Measurements from ENCODE around the gene CCDC192.
"Not testable (repeated sequence)": the region's sequence is repeated elsewhere in the genome, so short reads cannot be mapped to it uniquely, and the experiment has no call there.

CCDC192 gene

DNA sequence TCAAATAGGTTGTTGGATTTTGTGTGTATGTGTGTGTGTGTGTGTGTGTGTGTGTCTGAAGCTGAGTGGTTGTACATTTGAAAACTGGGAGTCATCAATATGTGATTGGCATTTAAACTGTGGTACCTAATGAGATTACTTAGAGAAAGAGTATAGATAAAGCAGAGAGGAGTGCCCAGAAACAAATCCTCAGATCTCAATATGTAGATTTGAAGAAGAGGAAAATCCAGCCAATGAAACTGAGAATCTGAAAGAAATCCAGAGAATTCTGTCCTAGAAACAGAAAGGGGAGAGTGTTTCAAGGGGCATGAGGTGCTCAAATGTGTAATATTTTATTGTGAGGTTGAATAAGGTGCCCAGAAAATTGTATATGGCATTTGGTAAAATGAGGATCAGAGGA lies 66.2 kb downstream of the CCDC192 start:
- no peak for DNase-seq

DNA sequence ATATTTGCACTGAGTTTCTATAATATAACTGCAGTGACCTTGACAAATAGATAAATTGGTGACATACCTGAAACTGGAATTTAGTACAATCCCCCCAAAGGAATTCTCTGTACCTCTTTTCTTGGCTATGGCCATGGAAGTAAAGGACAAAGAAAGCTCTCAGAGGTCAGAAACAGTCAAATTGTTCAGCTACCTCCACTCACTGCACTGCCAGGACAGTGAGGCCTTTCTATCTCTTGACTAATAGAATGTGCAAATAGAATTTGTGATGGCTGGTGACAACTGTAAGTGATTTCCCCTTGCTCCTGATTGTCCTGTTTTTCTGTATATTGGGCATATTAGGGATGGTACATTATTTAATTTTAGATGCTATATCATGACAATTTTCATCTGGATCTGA lies 67.1 kb downstream of the CCDC192 start:
- DNase-seq, result no peak

DNA sequence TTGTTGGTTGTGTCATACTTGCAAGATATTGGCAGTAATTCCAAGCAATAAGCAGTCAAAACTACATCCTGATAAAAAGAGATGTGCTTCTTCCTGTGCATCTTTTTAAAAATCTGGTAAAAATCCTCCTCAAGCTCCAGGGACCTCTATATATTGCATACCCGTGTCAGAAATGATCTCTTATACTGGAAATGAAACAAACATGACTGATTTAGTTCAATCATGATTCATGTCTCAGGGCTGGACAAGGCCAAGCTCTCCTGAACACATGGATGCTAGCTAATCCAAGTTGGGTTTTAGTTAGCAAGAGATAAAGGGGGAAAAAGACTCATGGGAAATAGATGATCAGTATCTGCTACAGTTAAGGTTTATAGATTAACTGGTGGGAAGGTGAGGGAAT lies 69.3 kb downstream of the CCDC192 start:
- DNase-seq, result no peak

DNA sequence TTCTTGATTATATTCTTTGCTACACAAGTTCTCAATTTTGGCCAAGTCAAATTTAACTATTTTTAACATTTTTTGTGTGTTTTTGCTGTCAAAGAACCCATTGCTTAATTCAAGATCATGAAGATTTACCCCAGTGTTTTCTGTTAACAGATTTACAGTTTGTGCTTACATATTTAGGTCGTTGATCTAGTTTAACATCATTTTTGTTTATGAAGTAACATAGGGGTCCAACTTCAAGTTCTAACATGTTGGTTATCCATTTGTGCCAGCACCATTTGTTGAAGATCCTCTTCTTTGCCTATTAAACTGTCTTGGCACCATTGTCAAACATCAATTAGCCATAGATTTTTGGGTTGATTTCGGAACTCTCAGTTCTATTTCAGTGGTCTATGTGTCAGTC lies 71.0 kb downstream of the CCDC192 start:
- no peak for DNase-seq

DNA sequence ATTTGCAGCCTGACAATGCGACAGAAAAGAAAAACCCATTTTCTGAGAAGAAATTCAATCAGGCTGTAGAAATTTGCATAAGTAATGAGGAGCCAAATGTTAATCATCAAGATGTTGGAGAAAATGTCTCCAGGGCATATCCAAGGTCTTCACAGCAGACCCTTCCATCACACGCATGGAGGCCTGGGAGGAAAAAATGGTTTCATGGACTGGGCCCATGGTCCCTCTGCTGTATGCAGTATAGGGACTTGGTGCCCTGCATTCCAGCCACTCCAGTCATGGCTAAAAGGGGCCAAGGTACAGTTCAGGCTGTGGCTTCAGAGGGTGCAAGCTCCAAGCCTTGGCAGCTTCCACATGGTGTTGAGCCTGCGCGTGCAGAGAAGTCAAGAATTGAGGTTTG lies 73.3 kb downstream of the CCDC192 start:
- no peak for DNase-seq

DNA sequence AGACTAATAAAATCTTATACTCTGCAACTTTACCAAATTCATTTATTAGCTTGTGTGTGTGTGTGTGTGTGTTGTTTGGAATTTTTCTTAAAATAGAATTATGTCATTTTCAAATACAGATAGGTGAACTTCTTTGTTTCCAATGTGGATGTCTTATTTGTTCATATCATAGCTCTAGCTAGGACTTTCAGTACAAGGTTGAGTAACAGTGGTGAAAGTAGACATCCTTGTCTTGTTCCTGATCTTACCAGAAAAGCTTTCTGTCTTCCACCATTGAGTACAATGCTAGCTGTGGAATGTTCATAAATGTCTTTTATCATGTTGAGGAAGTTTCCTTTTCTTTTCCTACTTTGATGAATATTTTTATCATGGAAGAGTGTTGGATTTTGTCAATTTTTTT lies 74.8 kb downstream of the CCDC192 start:
- no peak for DNase-seq

DNA sequence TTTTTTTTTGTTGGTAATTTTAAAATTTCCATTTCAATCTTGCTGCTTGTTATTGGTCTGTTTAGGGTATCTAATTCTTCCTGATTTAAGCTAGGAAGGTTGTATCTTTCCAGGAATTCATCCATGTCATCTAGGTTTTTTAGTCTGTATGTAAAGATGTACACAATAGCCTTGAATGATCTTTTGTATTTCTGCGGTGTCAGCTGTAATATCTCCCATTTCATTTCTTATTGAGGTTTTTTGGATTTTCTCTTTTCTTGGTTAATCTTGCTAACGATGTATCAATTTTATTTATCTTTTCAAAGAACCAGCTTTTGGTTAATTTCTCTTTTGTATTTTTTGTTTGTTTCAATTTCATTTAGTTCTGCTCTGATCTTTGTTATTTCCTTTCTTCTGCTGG lies 79.3 kb downstream of the CCDC192 start:
- DNase-seq, result not testable (repeated sequence)

DNA sequence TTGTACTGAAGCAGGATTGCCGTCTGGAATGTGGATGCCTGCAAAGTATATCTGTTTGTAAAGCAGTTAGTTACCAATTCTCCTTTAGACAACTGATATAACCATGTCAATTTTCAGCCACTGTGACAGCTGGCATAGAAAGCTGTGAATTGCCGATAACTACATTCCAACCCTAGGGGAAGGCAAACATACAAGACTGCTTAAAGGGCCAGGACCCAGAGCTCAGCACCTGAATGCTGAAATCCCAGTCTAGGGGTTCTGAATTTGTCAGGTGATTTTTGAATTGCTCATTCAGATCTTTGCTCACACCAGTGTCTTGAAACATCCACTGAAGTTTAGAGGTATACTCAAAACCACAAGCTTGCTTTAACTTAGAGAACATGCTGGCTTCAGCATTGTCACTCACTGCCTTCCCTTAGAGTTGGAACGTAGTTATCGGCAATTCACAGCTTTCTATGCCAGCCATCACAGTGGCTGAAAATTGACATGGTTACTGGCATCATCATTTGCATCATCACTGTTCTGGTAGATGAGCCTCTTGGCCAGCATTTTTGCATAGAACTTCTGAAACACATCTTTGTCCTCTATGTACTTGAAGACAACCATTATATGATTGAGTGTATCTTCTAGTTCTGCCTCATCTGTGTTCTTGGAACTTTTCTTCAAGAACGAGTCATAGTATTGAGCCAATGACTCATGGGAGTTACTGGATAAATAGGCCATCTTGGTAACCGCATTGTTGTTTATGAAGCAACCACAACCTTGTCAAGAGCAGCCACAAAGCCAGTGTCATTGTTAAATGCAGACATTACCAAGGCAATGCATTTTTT lies 82.1 kb downstream of the CCDC192 start:
- no peak for DNase-seq

DNA sequence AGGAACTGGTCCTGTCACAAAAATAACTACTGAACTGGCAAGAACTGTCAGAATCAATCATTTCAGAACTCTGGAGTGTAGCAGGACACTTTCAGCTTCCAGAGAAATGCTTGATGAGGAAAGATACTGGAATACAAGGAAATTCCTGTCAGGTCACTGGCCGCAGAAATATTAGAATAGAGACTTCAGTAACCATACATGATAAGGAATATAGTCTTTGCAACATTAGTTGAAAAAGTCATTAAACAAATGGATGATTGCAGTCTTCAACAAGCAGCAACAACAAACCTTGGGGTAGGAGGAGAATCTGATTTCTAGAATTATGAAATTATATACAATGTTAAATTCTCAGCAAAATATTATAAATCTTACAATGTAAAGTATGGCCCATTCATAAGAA lies 88.2 kb downstream of the CCDC192 start:
- DNase-seq, result no peak

DNA sequence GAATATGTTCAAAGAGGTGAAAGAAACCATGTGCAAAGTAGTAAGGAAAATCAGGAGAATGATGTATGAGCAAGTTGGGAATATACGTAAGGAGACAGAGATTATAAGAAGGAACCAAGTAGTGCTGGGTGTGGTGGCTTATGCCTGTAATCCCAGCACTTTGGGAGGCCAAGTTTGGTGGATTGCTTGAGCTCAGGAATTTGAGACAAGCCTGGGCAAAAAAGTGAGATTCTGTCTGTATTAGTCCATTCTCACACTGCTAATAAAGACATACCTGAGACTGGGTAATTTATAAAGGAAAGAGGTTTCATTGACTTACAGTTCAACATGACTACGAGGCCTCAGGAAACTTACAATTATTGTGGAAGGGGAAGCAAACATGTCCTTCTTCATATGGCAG lies 88.7 kb downstream of the CCDC192 start:
- not testable (repeated sequence) for DNase-seq

DNA sequence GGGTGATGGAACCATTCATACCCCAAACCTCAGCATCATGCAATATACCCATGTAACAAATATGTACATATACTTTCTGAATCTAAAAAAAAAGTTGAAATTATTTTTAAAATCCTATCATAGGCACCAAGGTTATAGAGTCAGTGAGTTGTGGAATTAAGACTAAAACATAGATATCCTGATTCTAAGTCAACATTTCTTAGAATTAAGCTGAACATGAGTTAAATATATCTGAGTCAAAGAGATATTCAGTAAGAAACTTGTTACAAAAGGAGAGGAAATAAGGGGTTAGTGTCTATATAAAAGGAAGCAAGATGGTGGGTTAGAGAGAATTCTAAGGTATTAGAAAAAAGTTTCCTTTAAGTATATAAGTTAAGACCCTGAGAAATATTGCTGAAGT lies 89.9 kb downstream of the CCDC192 start:
- no peak for DNase-seq

DNA sequence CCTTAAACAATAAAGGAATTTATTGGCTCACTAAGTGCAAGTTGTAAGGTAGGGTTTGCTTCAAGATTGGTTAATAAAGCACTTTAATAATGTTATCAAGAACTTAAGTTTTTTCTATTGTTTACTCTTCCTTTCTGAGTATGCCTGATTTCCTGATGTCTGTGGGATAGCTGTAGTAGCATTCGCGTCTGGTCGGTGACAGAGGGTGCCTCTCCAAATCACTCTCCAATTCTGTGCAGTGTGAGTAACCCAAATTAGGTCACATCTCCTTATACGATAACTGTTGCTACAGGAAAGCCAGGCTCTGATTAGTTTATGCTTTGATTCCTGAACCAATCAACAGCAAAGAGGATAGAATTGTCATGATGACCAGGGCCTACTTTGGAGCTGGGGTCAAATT lies 90.7 kb downstream of the CCDC192 start:
- DNase-seq, result no peak

DNA sequence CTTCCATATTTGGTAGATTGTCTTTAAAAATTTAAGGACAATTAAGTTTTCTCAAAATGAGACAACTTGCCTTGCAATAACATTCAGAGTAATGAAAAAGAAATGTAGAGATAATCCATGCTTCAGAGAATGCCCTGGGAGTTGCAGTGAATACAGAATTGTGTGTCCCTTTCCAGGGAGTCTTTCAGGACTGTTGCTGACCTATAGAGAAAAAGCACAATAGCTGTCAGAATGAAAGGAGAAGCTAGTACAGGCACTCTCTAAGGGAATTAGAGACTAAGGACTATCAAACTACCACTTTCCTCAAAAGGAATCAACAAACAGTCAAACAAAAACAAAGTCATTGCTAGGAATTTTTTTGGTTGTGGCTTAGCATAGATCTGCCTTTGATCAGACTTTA lies 93.0 kb downstream of the CCDC192 start:
- DNase-seq, result no peak

DNA sequence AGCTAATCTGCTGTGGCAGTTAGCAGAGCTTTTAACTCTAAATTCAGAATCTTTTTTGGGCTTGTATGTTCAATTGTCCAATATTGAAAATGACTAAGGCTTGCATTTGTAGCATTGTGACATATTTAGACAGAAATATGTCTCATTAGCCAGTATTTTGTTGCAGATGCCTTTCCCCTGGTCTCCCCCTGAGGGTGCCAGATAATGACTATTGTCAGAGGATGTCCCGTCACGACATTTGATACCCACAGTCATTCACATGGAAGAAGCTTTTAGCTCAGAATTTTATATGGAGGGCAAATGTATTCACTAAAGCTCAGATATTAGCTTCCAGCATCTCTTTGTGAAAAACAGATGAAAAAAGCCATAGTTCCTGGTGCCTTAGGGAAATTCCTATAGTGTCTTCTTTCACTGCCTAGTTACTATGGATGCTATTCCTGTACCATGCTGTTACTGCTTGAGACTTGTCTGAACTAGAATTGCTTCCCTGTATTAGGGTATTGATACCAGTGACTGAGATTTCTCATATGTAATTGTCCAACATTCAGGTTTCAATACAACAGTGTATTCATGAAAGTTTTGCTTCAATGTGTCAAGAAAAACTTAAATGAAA lies 96.2 kb downstream of the CCDC192 start:
- no peak for DNase-seq

DNA sequence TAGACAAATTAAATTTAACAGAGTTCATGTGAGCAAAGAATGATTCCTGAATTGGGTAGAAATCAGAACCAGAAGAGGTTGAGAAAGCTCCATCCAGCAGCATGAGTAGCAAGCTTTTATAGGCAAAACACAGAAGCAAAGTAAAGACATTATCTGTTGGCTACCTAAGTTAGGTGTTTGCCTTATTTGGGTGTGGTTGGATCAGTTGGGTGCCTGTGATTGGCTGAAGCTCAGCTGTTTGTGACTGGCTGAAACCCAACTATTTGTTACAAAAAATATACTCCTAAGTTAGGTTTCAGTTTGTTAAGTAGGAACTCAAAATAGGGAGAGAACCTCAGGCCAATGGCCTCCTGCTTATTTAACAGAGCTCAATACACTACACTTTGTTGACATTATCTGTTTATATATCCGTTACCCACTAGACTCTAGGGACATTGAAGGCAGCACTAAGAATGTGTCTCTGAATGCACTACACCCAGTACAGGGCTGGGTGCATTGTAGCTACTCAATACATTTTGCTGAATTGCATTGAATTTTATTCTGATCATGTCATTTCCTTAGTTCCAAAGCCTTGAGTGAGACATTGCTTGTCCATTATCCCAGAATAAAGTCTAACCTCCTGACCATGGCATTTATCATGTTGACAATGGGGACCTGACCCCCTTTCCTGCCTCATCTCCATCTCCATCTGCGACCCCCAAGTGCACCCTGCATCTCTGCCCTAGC lies 98.7 kb downstream of the CCDC192 start:
- DNase-seq, result no peak

DNA sequence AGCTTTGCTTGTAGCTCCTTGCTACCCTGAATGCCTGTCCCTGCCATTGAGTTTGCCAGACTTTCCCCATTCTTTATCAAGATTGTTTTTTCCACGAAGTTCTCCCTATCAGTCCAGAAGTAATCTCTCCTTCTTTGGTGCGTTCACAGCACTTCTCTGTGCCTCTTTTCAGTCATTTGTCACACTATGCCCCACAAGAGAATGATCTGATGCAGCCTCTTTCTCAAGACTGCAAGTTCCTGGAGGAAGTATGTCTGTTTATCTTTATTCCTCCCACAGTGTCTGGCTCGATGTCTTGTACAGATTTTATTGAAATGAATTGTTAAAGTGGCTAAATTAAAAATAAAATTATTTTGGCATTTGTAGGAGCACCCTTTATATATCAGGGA lies 99.3 kb downstream of the CCDC192 start:
- DNase-seq, result no peak

DNA sequence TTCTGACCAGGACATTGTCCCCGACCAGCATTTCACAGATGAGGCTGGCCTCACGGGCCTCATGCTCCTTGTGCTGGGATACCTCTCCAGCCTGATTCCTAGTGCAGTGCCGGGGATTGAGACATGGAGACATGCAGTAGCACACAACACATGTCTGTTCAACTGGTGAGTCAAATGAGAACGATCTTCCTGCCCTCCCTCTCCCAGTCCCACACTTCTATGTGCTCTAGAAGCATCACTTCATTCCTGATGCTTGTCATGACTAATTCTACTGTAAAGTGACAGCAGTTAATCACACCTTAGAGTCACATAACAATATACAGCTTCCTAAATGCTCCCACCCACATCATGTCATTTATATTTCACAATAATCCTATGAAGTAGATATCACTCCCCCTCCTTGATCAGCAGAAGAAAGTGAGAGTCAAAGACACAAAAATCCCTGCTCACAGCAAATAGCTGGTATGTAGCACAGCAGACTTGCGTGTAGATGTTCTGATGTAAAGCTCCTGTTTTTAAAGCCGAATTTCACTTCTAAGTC lies 101.8 kb downstream of the CCDC192 start:
- DNase-seq, result no peak

DNA sequence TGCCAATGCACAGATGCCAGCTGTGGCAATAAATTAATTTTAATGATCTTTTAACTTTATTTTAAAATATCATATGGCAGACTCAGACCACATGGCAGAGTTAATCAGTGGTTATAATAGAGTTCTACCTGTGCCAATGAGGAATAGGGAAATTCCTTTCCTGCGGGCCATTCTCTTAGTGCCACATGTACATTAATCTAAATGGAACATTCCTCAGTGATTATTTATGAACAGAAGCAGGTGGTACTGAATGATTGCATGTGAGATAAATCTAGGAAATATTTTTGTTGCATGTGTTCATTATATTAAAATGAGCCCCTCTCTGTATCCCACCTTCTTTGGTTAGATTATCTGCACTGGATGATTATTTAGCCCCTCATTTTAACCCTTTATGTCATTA lies 102.3 kb downstream of the CCDC192 start:
- no peak for DNase-seq

DNA sequence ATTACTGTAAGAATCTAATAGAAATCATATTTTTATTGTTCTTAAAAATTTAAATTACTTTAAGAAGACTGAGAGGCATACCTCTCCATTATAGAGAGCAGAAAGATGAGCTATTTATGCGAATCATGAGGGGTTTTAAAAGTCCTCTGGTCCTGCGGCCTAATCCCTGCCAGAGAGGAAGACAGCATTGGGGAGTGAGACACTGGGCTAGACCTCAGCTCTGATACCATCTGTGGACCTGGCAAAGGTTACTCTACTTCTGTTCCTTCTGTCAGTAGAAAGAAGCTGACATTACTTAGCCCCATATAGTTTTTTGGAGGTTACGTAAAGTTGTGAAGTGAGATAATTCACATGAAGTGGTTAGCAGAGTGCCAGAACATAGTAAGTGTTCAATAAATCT lies 103.6 kb downstream of the CCDC192 start:
- DNase-seq, result no peak

DNA sequence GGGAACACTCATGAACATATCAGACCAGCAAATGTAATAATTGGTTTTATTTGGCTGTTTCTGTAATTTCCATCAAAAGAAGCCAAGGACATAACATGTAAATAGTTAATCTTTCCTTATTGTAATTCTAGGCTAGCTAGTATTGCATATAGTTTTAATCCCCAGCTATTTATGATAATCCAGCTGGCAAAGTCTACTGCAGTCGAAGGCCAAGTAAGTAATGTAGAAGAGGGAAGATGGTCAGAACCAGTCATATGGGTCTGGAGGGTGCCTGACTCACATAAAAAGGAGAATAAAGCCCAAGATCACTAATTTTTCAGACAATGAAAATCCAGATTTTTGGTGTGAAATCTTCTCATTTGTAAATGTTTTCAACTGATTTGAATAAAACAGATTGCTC lies 106.3 kb downstream of the CCDC192 start:
- DNase-seq, result no peak

DNA sequence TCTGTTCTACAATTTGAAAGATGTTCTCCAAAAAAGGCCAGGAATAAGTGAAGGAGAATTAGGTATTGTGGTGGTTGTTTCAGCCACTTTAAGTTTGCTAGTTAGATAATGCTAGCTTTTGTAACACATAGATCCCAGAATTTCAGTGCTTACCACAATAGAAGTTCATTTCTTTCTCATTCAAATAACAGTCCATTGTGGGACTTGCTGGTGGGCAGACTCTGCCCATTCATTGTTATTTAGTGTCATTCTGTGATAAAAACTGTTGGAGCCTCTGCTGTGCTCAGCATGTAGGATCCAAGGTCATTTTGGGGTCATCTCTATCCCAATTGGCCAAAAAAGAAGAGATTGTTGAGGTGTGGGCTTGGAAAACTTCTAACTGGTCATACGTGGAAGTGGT lies 106.8 kb downstream of the CCDC192 start:
- no peak for DNase-seq

DNA sequence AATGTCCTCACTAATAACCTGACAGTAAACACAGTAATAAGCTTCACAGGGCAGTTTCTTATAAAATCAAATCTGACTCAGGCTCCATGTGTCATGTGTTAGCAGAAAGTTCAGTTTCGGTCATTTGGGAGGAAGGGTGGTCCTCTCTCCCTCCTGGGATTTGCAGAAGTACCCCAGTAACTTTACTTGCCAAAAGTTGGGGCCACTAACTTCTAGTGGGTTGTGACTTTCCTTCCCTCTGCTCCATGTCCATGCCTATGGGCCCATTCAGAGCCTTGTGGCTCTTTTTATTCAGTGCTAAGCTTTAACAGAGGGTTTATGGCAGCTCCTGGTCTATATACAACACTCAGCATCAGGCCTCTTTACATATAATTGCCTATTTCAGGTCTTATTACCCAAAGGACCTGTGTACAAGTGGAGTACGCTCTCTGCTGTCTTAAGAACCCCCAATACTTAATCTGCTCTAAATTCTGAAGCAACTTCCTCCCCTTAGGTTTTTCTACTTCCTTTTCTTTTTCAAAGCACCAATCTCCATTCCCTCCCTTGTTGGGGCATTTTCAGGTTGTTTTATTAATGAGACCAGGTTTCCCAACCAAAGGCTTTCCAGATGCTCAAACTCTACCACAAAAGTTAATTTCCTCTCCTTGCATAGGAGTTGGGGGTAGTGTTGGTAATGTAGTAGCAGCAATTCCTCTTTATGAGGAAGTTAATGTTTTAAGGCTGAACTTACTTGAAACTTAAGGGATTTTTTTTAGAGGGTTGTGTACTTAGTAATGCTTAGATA lies 107.7 kb downstream of the CCDC192 start:
- no peak for DNase-seq

DNA sequence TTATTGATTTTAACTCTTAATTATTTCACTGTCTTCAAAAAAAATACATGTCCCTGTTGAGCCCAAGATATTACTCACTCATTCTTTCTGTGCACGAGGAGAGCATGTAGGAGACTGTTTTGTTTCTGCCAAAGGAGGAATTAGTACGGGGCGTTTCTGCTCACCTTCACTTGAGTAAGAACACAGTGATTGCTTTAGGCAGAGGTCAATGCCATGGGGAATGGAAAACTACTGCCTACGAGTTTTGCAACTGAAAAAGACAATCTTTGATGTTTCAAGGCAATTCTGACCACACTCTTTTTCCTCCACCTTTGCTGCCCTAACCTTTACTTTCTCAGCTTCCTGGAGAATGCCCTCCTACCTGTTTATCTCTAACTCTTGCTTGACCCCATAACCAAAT lies 109.4 kb downstream of the CCDC192 start:
- DNase-seq, result no peak

Measured in activated naive CD4-positive, alpha-beta T cell (primary cell).